NK-92 treated with Interleukin-12 subunit alpha and Interleukin-12 subunit beta, amount 100 ng/mL, for 24 hours (cell line): ENCODE measurements around the gene POU3F3.

Source experiments
- DNase-seq: peaks from one replicate; lab custom pipeline; 2025; lab: John Stamatoyannopoulos, UW

The POU3F3 gene

GRCh38 chr2:104853534-104854497, at the start of gene POU3F3:
Gene POU3F3, plus strand, starts transcription at chr2:104854115. Its CDS starts 1,396 bp downstream, at chr2:104855511.
- no peak for DNase-seq

- DNase-seq: no peak
These were observed 49.6 kb upstream of the POU3F3 start for GRCh38 chr2:104804148-104804890.

- no peak for DNase-seq
These were observed 41.6 kb upstream of the POU3F3 start for GRCh38 chr2:104812286-104812685.

GRCh38 chr2:104816143-104816542, 37.8 kb upstream of the POU3F3 start:
- no peak for DNase-seq

- DNase-seq: no peak
These were observed 35.7 kb upstream of the POU3F3 start for GRCh38 chr2:104818264-104818663.

GRCh38 chr2:104820126-104820525, 33.8 kb upstream of the POU3F3 start:
- no peak for DNase-seq

- no peak for DNase-seq
These were observed 28.6 kb upstream of the POU3F3 start for GRCh38 chr2:104825124-104825865.

GRCh38 chr2:104826016-104826415, 27.9 kb upstream of the POU3F3 start:
- no peak for DNase-seq

- no peak for DNase-seq
These were observed 22.2 kb upstream of the POU3F3 start for GRCh38 chr2:104831742-104832141.

- no peak for DNase-seq
These were observed 19.3 kb upstream of the POU3F3 start for GRCh38 chr2:104834431-104835153.

GRCh38 chr2:104836265-104836664, 17.6 kb upstream of the POU3F3 start:
- DNase-seq: no peak

- no peak for DNase-seq
These were observed 17.1 kb upstream of the POU3F3 start for GRCh38 chr2:104836841-104837240.

- no peak for DNase-seq
These were observed 13.8 kb upstream of the POU3F3 start for GRCh38 chr2:104840156-104840555.

- DNase-seq: no peak
These were observed 12.9 kb upstream of the POU3F3 start for GRCh38 chr2:104840893-104841585.

- DNase-seq: no peak
These were observed 12.2 kb upstream of the POU3F3 start for GRCh38 chr2:104841744-104842143.

GRCh38 chr2:104844807-104845551, 8.9 kb upstream of the POU3F3 start:
- DNase-seq: no peak

GRCh38 chr2:104845552-104845931, 8.4 kb upstream of the POU3F3 start:
- DNase-seq: no peak

GRCh38 chr2:104845946-104846785, 7.7 kb upstream of the POU3F3 start:
- DNase-seq: no peak
